Measurements from ENCODE around the gene ALDH5A1. TPM values are rescaled to one million over a fixed set of nuclear protein-coding genes. Genes with fewer than 3 reads are reported as not detected.

Gene ALDH5A1
- polyA plus RNA-seq, 12 donors = 7.8 to 12.8 (median 9.9) TPM; not detected in 1

DNA sequence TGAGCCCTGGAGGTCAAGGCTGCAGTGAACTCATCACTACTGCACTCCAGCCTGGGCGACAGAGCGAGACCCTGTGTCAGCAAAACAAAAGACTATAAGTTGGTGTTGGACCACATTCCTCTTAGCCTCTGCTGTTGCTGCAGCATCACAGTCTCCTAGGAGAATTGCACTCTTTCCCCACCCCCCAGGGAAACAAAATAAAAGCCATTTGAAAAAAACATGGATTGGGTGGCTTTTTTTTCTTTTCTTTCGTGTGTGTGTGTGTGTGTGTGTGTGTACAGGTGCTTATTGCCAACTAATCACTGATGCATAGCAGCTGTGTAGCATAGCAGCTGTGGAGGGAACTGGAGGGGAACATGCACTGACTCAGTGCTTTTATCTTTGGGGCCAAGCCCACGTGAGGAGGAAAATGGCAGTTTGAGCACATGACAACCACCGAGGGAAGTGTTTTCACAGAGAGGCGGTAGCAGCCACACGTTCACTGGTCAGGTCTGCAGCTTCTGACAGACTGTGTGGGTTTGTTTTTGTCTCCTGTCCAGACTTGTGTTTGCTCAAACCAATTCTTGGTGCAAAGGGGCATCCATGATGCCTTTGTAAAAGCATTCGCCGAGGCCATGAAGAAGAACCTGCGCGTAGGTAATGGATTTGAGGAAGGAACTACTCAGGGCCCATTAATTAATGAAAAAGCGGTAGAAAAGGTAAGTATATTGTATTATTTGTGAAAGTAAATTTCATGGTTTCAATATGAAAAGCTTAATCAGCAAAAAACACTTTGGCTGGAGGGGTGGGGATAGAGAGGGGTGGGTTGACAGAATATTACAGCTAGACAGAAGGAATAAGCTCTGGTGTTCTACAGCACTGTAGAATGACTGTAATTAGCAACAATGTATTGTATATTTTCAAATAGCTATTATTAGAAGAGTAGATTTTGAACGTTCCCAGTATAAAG lies 27.7 kb downstream of the ALDH5A1 start:
- no peak for DNase-seq

DNA sequence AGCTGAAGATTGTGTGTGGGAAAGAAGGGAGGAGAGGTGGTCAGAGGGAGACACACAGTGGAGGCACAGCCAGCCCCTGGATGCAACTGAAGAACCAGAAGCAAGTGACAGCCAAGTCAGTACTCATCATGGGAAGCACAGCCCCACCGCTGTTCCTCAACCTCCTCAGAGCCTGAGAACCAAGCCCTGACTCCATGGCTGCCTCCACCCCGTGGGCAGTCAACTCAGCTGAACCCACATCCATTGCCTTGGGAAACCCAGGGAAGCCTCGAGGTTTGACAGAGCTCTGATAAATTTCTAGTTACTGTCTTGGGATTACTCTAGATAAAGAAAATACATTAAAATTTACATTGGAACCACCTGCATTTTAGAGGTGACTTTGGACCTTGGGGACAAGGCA lies 29.6 kb downstream of the ALDH5A1 start:
- DNase-seq = no peak

DNA sequence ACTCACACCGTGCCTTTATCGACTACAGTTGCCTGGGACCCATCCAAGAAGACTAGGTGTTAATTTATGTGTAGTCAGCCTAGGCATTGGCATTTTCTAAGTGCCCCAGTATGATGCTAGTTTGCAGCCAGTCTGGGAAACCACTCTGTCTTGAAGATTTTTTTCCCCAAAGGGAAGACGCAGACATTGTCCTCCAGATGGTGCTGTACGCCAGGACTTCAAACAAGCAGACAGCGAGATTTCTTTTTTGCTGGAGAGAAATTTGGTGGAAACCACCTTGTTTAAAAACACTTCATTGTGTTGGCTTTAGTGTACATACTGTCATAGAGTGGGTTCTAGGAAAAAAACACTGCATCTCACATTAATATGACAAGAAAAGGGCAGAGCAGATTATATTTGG lies 30.0 kb downstream of the ALDH5A1 start:
- peak; percentile 20 for DNase-seq

DNA sequence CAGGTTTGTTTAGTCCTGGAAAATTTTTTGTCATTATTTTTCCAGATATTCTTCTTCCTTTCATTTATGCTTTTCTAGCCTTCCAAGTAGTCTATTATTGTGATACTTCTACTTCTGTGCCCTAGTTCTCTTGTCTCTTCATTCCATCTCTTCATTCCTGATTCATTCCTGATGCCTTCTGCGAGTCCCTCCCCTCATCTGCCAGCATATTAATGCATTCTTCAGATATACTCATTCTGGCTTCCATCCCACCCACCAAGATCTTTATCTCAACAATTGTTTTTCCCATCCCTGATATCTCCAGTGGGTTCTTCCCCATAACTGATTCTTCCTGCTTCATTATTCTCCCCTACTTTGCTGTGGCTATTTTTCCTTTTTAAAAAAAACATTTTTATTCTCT lies 35.2 kb downstream of the ALDH5A1 start:
- no peak for DNase-seq

DNA sequence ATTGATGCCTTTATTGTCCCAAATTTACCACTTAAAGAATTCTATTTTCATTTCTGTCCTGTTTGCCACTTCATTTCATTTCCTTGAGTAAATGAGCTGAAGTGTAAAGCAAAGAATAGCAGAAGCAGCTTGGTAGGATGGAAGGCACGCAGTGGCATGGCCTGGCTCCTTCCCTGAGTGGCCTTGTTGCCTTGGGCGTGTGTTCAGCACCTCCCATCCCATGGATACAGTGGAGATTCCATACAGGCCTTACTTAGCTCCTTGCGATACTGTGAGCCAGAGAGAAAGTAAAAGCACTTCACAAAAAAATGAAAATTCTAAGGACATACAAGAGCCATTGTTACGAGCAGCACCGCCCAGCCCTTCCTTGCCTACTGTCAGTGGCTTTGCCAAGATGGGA lies 39.6 kb downstream of the ALDH5A1 start:
- no peak for DNase-seq

DNA sequence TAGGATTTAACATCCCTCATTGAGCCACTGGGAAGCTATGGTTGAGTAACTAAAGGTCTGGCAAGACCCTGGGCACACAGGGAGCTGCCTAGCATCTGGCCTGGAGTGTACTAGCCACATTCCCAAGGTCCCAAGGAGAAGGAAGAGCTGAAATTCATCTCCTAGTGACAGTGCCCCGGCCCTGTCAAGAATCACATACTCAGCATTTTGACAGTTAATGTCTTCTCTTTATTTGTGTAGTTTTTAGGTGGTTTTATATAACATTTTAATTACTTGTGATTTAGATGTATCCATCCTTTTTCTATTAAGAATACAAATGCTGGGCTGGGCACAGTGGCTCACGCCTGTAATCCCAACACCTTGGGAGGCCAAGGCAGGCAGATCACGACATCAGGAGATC lies 40.4 kb downstream of the ALDH5A1 start:
- no peak for DNase-seq

DNA sequence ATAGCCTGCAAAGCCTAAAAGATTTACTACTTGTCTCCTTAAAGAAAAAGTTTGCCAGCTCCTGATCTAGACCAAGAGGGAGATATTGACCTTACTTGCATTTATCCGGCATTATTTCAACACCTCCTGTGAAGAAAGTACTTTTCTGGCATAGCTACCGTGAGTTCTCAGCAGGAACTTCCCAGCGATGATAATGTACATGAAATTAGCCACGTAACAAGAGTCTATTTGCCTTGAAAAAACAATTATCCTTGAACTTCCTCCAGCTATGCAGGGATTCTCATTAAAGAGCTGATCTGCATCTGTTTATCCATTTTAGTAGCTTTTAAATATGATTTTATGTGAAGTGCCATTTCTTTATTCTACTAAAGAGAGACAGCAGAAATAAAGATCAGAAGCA lies 41.7 kb downstream of the ALDH5A1 start:
- peak; percentile 6 for DNase-seq

DNA sequence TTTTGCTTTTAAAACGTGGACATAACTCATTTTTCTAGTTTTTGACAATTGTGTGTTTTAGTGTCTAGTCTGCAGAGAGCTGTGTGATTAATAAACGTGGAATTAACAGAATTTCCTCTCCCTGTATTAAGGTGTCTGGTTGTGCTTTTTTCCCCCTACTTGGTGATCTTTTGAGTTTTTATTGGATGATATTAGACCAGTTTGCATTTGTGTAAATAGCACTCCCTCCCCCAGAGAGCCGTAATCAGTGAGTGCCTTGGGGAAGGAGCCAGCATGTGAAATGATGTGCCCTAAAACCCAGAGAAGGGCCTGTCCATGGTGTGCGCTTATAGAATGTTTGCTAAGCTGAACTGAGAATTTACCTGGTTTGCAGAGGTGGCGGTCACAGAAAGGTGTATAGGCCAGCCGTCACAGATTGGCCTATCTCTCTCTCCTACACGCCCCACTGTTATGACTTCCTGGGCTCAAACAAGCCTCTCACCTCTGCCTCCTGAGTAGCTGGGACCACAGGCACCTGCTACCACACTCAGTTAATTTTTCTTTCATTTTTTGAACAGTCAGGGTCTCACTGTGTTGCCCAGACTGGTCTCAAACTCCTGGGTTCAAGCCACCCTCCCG lies 42.4 kb downstream of the ALDH5A1 start:
- DNase-seq = no peak

DNA sequence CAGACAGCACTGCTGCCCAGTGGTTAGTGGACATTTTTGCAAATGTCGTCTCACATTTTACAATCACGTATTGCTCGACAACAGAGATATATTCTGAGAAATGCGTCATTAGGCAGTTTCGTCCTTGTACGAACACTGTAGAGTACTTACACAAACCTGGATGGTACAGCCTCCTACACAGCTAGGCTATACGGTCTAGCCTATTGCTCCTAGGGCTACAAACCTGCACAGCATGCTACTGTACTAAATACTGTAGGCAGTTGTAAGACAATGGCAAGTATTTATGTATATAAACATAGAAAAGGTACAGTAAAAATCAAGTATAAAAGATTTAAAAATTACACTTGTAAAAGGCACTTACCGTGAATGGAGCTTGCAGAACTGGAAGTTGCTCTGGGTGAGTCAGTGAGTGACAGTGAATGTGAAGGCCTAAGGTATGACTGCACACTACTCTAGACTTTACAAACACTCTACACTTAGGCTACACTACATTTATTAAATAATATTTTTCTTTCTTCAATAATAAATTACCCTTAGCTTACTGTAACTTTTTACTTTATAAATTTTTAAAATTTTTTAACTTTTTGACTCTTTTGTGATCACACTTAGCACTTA lies 43.1 kb downstream of the ALDH5A1 start:
- DNase-seq = no peak

DNA sequence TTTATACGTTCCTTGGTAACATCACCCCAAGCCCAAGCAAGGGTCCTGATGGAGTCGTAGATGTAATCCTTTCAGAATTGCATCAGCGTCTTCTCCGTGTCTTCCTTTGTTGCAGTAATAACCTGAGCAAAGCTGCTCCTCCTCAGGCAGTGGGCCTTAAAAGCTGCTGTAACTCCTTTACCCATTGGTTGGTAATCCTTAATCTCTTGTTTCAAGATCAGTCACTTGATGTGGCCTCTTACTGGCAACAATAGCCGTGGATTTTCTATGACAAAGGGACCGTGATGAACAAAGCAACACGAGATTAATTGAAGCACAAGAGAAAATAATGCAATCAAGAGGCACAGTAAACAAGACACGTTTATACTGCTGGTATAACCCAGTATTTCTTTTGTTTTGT lies 44.6 kb downstream of the ALDH5A1 start:
- no peak for DNase-seq

DNA sequence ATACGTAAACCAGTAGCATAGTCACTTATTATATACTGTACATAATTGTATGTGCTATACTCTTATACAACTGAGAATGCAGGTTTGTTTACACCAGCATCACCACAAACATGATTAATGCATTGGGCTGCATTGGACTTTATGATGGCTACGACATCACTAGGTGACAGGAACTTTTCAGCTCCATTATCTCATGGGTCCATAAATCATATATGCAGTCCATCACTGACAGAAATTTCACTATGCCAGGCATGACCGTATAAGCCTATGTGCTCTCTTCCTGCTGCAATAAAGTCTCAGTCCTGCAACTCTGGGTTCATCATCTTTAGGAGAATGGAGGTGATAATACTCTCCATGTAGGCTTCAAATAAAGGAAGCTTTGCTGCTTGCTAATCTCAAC lies 45.4 kb downstream of the ALDH5A1 start:
- DNase-seq = no peak

DNA sequence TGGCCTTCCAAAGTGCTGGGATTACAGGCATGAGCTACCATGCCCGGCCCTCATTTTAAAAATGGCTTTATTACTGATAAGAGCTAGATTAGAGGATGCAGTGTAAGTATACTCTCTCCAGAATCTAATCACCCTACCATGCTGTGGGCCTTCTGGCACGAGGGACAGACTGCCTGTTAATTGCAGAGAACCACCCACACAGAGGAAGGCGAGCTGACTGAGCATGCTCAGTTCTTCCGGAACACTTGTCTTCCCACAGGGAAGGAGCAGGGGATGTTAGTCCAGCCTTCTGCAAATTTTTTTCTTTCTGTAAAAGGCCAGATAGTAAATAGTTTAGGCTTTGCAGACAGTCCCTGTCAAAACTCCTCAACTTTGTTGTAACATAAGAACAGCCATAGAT lies 48.9 kb downstream of the ALDH5A1 start:
- no peak for DNase-seq

DNA sequence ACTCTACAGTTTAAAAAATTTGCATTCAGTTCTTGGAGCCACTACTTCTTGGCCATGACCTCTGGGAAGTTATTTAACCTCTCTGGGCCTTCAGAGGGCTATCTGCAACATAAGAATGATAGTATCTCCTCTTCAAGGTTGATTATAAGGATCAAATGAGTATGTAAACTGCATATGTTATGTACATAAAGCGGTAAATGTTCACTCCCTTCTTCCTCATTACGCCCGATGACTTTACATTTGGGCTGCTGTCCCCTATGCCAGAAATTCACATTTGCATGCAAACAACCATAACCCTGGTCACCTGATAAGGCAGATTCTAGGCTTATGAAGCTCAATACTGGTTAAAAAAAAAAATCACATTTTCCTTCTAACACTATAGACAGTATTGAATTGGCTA lies 50.4 kb downstream of the ALDH5A1 start:
- no peak for DNase-seq

DNA sequence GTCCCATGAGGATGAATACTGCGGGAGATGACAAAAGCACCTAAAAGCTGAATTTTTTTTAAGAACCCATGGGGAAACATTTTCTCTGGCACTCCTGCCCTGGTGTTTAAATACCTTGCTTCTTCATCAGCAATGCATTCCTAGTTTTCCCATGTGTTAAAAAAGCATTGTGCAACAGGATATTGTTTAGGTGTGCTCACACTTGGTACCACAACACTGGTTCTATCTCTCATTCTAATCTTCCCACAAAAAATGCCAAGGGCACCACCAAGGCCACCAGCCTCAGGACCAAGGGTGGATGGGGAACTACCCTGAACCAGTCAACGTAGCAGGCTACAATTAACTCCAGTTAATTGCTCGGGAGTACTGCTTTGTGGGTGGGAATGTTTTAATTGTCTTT lies 50.9 kb downstream of the ALDH5A1 start:
- DNase-seq = no peak

DNA sequence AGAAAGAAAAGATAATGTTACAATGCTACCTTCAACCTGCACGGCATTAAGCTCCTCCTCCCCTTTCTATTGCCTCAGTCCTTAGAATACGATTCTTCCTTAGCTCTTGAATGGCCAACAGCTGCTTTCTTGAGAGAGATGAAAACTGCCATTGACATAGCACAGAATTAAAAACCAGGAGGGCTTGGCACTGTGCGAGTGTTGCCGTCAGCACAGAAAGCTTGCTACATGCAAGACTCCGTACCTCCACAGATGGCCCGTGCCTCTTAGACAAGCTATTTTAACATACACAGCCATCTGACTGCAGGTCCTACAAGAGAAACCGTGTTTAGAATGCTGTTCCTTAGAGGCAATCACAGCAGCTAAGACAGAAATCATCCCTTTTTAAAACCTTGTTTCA lies 51.7 kb downstream of the ALDH5A1 start:
- no peak for DNase-seq

DNA sequence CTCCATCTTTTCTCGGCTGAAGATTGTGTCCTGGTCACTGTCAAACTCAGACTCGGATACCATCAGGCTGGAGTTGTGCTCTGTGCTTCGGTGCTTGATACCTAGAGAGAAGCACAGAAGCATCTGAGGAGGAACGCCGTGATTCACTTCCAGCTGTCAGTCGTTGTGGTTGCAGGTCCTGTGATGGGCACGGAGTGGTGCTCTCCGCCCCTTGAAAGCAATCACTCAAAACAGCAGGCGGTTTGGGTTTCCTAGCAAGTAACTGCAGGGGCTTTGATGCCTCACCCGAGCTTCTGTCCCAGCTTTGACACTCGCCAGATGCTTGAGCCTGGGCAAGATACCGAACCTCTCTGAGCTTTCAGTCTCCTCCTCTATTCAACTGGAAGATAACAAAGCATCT lies 52.5 kb downstream of the ALDH5A1 start:
- DNase-seq = no peak

DNA sequence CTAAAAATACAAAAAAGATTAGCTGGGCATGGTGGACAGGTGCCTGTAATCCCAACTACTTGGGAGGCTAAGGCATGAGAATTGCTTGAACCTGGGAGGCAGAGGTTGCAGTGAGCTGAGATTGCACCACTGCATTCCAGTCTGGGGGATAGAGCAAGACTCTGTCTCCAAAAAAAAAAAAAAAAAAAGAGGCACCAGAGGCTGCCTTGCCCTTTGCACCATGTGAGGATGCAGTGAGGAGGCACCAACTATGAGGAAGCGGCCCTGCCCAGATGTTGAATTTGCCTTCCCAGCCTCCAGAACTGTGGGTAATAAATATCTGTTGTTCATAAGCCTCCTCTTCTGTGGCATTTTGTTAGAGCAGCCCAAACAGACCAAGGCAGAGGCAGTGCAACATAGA lies 54.4 kb downstream of the ALDH5A1 start:
- DNase-seq = no peak

DNA sequence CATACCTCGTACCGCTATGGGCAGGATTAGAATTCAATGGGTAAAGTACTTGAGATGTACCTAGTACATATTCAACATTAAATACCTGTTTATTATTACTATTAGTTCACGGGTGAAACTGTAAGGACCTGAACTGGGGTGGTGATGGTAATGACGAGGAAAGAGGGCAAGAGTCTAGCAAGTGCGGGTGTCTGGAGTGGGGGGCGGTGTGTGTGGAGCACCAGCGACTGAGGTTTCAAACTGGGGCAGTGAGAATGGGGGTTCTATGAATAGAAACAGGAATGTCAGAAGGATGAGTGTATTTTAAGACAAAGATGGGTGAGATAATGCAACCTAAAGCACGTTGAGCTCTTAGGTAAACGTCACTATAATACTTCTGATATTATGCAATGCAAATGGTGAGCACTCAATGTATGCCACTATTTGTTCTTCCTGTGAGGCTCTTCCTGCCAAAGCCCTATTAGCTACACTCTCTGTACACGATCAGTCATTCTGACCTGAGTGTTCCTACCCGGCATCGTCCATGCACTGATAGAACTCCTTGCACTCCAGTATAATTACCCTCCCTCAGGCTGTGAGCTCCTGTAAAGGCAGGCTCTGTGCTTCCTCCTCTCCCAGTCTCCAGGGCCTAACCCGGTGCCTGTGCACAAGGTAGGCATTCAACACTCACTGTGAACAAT lies 55.0 kb downstream of the ALDH5A1 start:
- no peak for DNase-seq

DNA sequence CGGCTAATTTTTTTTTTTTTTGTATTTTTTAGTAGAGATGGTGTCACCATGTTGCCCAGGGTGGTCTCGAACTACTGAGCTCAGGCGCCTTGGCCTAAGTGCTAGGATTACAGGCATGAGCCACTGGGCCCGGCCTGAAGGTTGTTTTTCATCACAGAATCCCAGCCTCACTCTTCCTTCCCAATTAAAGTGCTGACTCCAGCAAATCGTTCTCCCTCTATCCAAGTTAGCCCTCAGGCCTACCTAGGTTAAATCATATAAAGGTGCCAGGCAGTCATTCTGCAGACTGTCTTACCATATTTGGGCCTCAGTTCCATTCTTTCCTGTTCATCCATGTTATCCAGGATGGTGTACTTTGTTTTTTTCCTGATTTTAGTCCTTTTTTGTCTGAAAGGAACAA lies 56.4 kb downstream of the ALDH5A1 start:
- DNase-seq = no peak

DNA sequence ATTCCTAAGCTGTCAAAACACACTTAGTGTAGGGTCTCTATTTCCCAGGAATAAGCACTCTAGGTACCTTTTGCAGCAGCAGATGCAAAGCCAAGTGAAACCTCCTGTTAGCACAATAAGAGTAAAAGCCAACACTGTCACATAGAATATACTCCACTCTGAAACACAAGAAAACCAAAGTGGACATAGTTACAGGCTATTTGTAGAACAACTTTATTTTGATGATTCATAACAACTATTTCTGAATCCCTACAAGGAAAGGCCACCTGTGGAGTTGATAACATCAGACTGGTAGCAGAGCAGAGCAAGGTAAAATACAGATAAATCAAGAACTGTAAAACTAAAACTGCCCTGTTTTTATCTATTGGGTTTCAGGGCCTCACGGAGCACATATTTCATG lies 59.7 kb downstream of the ALDH5A1 start:
- DNase-seq = no peak

DNA sequence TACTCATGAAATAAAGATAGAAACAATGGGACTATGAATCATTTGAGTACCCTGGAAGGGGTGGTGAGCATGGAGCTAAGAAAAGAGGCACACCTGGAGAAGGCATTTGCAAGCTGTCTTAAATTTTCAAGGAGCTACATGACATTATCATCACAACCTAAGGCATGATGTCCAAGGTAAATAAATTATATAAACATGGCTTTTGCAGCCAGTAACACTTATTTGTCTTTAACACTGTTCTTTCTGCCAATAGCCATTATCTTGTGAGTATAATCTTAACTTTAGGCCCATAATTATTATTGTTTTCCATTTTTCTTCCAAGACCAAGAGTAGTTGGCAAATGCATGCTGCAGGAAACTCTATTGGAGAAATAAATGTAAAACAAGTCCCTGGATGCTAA lies 63.7 kb downstream of the ALDH5A1 start:
- DNase-seq = no peak

DNA sequence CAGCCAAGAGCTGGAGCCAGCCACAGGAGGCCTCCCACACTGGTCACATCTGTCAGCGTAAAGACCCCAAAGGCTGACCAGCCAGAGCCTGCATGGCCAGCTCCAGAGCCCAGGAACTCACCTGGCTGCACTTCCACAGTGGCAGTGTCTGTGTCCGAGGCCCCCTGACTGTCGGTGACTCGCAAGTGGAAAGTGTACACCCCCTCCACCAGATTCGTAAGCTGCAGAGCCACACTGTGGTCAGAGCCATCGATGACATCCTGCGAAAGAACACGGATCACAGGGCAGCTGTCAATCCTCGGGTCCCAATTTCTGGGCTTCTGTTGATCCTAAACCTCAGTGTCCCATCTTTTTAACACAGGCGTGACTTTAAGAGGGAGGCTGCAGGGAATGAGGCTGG lies 69.3 kb downstream of the ALDH5A1 start:
- no peak for DNase-seq

DNA sequence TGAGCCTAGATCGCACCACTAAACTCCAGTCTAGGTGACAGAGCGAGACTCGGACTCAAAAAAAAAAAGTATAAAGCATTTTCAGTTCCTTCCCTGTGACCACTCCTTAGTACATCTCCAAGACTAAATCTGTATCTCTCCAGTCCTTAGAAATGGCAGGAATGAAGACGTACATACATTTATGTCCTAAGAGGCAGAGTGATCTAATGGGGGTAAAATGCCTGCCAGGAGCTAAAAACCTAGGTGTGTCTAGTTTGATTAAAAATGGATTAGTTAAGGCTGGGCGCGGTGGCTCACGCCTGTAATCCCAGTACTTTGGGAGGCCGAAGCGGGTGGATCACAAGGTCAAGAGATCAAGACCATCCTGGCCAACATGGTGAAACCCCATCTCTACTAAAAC lies 70.4 kb downstream of the ALDH5A1 start:
- DNase-seq = no peak

Measured in muscle of arm (tissue), 12 donors.